Fibroblast of the conjunctiva (primary cell): ENCODE measurements around the gene SWT1.
"Not testable (repeated sequence)": the region's sequence is repeated elsewhere in the genome, so short reads cannot be mapped to it uniquely, and the experiment has no call there.

Source experiments
- DNase-seq: peaks from one replicate; pipeline ENCODE4 v3.0.0-alpha.2; 2010; ENCODE audit warnings: low read depth

The SWT1 gene

GRCh38 chr1:185249563-185249962 is 92.6 kb downstream of the SWT1 start:
- DNase-seq: no peak

- no peak for DNase-seq
Observed at GRCh38 chr1:185250063-185250462, 93.1 kb downstream of the SWT1 start.

GRCh38 chr1:185251928-185252327 is 95.0 kb downstream of the SWT1 start:
- DNase-seq: not testable (repeated sequence)

- not testable (repeated sequence) for DNase-seq
Observed at GRCh38 chr1:185252404-185252803, 95.4 kb downstream of the SWT1 start.

- not testable (repeated sequence) for DNase-seq
Observed at GRCh38 chr1:185255595-185255994, 98.6 kb downstream of the SWT1 start.

GRCh38 chr1:185257116-185257949 is 100.4 kb downstream of the SWT1 start:
- not testable (repeated sequence) for DNase-seq

- no peak for DNase-seq
Observed at GRCh38 chr1:185257950-185258208, 100.9 kb downstream of the SWT1 start.

- no peak for DNase-seq
Observed at GRCh38 chr1:185258676-185259075, 101.7 kb downstream of the SWT1 start.

GRCh38 chr1:185260611-185261010 is 103.6 kb downstream of the SWT1 start:
- DNase-seq: no peak

GRCh38 chr1:185262151-185262550 is 105.2 kb downstream of the SWT1 start:
- DNase-seq: no peak

GRCh38 chr1:185263292-185263691 is 106.3 kb downstream of the SWT1 start:
- DNase-seq: no peak

- no peak for DNase-seq
Observed at GRCh38 chr1:185263780-185264179, 106.8 kb downstream of the SWT1 start.

- no peak for DNase-seq
Observed at GRCh38 chr1:185265314-185265713, 108.3 kb downstream of the SWT1 start.

- no peak for DNase-seq
Observed at GRCh38 chr1:185267301-185267700, 110.3 kb downstream of the SWT1 start.

GRCh38 chr1:185267701-185268100 is 110.7 kb downstream of the SWT1 start:
- no peak for DNase-seq

- no peak for DNase-seq
Observed at GRCh38 chr1:185268352-185268751, 111.4 kb downstream of the SWT1 start.

- no peak for DNase-seq
Observed at GRCh38 chr1:185271921-185272320, 115.0 kb downstream of the SWT1 start.

GRCh38 chr1:185279571-185279970 is 122.6 kb downstream of the SWT1 start:
- DNase-seq: peak; percentile 1

- DNase-seq: no peak
Observed at GRCh38 chr1:185280589-185280988, 123.6 kb downstream of the SWT1 start.

GRCh38 chr1:185281245-185281644 is 124.3 kb downstream of the SWT1 start:
- no peak for DNase-seq

- DNase-seq: no peak
Observed at GRCh38 chr1:185284116-185284515, 127.1 kb downstream of the SWT1 start.

- no peak for DNase-seq
Observed at GRCh38 chr1:185284533-185285276, 127.7 kb downstream of the SWT1 start.

GRCh38 chr1:185287451-185287850 is 130.5 kb downstream of the SWT1 start:
- DNase-seq: no peak

- DNase-seq: no peak
Observed at GRCh38 chr1:185288435-185288834, 131.5 kb downstream of the SWT1 start.
